WERI-Rb-1 (cell line): ENCODE measurements around the gene CELF2.

Source experiments
- DNase-seq: peaks from one replicate; pipeline ENCODE4 v3.0.0-alpha.2; 2020
- H3K27ac ChIP-seq: fragments of 250-450 bp; sonication (Bioruptor Pico); 2 replicates; pipeline ENCODE4 v1.5.1; 2020; ENCODE audit warnings: mild to moderate bottlenecking, moderate library complexity
- H3K27me3 ChIP-seq: fragments of 250-450 bp; sonication (Bioruptor Pico); 2 replicates; pipeline ENCODE4 v1.5.1; 2021; ENCODE audit warnings: mild to moderate bottlenecking, low read depth, moderate library complexity; ENCODE audit not compliant: insufficient read depth, severe bottlenecking
- H3K36me3 ChIP-seq: fragments of 250-450 bp; sonication (Bioruptor Pico); 2 replicates; pipeline ENCODE4 v1.5.1; 2020; ENCODE audit warnings: mild to moderate bottlenecking, moderate library complexity
- H3K4me3 ChIP-seq: 2 replicates; pipeline ENCODE4 v1.5.1; 2011; ENCODE audit warnings: low read depth, mild to moderate bottlenecking, control low read depth, low read length
- H3K9me3 ChIP-seq: fragments of 250-450 bp; sonication (Bioruptor Pico); 2 replicates; pipeline ENCODE4 v1.5.1; 2021; ENCODE audit warnings: mild to moderate bottlenecking, moderate library complexity; ENCODE audit not compliant: severe bottlenecking
- TF ChIP-seq, protein P1 (sequence below): IDR thresholded peaks from 2 replicates; pipeline ENCODE4 v1.5.1; 2011; ENCODE audit warnings: low read depth, mild to moderate bottlenecking, control low read depth, inconsistent platforms, low read length

CELF2 gene

DNA sequence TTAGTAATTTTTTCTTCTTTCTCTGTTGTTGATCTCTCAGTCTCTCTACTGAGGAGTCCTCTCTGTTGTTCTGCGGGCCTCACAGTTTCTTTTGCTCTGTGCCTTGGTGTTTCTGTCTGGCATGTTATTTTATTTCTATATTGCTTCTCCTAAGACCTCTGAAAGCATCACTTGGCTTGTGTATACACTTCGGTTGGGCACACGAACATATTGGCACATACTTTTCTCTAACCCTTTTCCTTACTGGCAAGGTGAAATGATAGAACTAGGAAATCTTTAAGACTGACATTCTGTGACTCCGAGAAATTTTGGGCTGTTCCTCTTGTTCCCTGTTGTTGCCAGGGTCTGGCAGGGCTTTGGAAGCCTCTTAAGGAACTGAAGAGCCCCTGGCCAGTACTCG is 148.9 kb downstream of the CELF2 start:
- no peak overlapping the region for H3K4me3 ChIP-seq
- H3K27me3 ChIP-seq = no peaks in the 10 kb centered on the region
- TF ChIP-seq, protein P1, sequence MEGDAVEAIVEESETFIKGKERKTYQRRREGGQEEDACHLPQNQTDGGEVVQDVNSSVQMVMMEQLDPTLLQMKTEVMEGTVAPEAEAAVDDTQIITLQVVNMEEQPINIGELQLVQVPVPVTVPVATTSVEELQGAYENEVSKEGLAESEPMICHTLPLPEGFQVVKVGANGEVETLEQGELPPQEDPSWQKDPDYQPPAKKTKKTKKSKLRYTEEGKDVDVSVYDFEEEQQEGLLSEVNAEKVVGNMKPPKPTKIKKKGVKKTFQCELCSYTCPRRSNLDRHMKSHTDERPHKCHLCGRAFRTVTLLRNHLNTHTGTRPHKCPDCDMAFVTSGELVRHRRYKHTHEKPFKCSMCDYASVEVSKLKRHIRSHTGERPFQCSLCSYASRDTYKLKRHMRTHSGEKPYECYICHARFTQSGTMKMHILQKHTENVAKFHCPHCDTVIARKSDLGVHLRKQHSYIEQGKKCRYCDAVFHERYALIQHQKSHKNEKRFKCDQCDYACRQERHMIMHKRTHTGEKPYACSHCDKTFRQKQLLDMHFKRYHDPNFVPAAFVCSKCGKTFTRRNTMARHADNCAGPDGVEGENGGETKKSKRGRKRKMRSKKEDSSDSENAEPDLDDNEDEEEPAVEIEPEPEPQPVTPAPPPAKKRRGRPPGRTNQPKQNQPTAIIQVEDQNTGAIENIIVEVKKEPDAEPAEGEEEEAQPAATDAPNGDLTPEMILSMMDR = no peak
- H3K9me3 ChIP-seq = no peaks in the 10 kb centered on the region
- H3K36me3 ChIP-seq = no peaks in the 10 kb centered on the region
- no peak overlapping the region for H3K27ac ChIP-seq
- DNase-seq = no peak

DNA sequence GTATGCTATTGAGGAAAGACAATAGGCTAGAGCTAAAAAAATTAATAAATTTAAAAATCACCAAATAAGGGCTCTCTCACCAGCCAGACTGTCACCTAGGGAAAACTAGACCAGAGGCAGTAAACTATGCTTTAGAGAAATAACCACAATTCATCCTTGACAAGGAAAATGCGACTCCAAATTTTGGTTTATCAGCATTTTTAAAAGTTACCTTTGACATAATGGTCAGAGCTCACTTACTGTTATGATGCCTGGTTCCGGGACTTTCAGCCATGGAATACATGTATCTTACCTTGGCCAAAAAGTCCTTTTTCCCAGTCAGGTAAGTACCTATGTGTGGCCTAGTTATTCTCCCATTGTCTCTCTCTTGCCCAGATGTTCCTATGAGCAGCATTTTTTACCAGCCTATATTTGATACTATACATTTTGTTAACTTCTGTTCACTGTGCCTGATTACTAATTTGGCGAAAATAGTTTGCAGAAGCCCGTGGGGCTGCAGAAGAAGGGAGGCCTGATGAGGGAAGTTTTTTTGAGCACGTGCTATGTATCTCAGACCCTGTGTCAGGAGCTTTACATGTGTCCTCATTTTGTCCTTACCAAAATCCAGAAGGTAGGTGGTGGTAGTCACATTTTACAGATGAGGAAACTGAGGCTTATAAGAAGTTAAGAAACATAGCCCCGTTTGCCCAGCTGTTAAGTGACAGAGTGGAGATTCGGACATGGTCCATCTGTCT is 149.7 kb downstream of the CELF2 start:
- TF ChIP-seq, protein P1 = no peak
- H3K27ac ChIP-seq = no peak overlapping the region

DNA sequence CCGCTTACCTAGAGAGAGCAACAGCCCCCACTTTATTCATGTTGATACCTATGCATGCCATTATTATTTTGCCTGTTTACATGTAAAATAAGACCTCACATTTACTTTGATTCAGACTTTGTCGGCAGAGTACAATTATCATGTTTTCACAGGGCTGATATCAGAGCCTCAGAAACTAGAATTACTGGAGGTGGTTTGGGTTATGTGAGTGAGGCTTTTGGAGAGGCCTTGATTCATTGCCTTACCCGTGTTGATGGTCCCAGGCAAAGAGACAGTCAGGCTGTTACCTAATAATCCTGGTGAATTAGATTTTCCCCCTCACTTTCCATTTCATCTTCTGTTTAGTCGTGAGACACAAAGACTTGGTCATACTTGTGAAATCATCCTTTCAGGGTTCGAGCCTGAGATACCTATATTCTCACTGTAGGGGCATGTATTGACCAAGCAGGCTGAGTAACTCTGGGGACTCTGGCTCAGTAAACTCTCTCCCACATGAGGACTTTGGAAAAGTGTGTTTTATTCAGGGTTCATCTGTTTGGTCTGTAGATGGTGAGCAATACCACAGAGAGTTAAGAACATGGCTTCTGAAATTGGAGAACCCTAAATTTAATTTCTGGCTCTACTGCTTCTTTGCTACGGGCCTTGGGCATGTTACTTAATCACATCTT is 150.9 kb downstream of the CELF2 start:
- H3K9me3 ChIP-seq = no peaks in the 10 kb centered on the region
- TF ChIP-seq, protein P1 = no peak
- no peaks in the 10 kb centered on the region for H3K27me3 ChIP-seq
- no peaks in the 10 kb centered on the region for H3K36me3 ChIP-seq
- no peak for DNase-seq
- no peak overlapping the region for H3K4me3 ChIP-seq
- H3K27ac ChIP-seq = no peak overlapping the region

More for the DNA sequence above, 149.7 kb downstream of the CELF2 start:
- Histone ChIP-seq H3K9me3 (no peaks in the 10 kb centered on the region), H3K36me3 (no peaks in the 10 kb centered on the region), H3K4me3 (no peak overlapping the region), H3K27me3 (no peaks in the 10 kb centered on the region)
- no peak for DNase-seq

DNA sequence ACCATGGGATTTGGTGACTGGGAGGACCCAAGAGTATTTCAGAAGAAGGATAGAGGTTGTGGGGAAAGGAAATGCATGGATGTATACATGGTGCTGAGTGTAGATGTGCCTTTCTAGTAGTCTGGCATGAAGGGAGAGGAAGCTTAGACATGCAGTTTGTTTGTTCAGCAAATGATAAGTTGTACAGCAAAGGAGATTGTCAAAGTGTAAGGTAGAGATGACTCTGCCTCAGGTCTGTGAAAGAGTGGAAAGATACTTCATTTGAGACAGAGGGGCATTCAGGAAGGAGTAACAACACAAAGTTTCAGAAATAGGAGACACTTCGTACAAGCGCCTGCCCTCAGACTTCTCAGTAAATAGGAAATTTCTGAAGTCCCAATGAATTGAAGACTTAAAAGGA is 152.3 kb downstream of the CELF2 start:
- Histone ChIP-seq H3K27ac (no peak overlapping the region), H3K9me3 (no peaks in the 10 kb centered on the region), H3K36me3 (no peaks in the 10 kb centered on the region), H3K4me3 (no peak overlapping the region), H3K27me3 (no peaks in the 10 kb centered on the region)
- TF ChIP-seq, protein P1 = no peak
- no peak for DNase-seq

DNA sequence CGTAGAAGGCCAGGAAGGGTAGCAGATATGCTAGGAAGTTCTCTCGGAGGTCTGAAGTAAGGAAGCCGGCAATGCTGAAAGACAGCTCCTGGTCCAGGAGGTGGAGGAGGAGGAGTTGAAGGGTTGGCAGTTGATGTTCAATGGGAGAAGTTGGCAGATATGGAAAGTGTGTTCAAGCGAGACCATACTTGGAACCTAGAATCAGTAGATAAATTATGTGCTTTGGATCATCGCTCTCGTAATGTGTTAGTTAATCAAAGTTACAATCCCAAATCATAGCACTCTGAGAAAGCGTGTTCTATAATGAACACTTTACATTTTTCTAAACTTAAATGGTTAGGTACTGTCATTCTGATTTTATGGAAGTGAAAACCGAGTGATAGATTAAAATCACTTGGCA is 152.9 kb downstream of the CELF2 start:
- H3K4me3 ChIP-seq = no peak overlapping the region
- no peaks in the 10 kb centered on the region for H3K9me3 ChIP-seq
- H3K27me3 ChIP-seq = no peaks in the 10 kb centered on the region
- no peaks in the 10 kb centered on the region for H3K36me3 ChIP-seq
- H3K27ac ChIP-seq = no peak overlapping the region
- TF ChIP-seq, protein P1 = no peak
- no peak for DNase-seq
